Measurements from ENCODE around the gene HCN4.

DNA sequence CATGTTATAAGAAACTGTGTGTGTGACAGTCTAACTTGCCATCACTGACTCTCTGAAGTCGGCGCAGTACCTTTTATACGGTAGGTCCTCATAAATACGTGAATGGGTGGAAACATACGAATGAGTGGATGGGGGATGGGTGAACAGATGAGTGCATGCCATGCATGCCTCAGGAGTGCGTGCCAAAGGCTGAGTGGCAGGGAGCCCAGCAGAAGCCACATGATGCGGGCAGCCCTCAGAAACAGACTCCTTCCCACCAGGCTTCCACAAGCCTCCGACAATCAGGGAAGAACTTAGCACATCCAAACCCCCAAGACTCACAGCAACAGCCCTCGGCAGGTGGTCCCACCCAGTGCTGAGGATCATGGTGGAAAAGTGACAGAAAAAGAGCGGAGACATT, 16.7 kb downstream of the HCN4 start:
- TF ChIP-seq CTCF (IDR thresholded peaks at IDR 0.05) (no peak), POLR2A (IDR thresholded peaks at IDR 0.05) (no peak)

All from esophagus squamous epithelium (tissue), 4 donors.